ENCODE data around the gene FITM1. TPM values are rescaled to one million over a fixed set of nuclear protein-coding genes. Genes with fewer than 3 reads are reported as not detected.

The FITM1 gene, protein sequence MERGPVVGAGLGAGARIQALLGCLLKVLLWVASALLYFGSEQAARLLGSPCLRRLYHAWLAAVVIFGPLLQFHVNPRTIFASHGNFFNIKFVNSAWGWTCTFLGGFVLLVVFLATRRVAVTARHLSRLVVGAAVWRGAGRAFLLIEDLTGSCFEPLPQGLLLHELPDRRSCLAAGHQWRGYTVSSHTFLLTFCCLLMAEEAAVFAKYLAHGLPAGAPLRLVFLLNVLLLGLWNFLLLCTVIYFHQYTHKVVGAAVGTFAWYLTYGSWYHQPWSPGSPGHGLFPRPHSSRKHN
- 1 to 10 TPM; 3.2 to 4.2 TPM for total RNA-seq
- polyA plus RNA-seq: under 1 TPM; 0.69 to 0.81 TPM

DNA sequence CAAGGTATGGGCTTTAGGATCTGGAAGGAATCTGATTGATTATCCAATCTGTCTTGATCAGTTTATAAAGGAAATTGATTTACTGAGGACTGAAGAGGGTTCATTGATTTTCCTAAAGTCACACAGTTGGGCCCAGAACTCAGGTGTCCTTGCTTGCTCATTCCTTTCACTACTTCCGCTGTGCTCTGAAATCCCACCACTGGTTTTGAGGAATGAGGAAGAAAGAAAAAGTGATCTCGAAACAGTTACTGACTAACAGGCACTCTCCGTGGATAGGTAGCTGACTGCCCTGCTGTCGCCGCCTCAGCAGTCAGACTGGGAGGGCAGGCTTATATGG lies at the start of gene FITM1:
Gene FITM1 (plus strand): TSS at position 280 of the 337 bp plus-strand sequence. CDS start 905 bp downstream, outside the sequence.
- Histone ChIP-seq H3K4me3 (ENCODE audit: low read length in 2 of 2) (no peak within 1 kb of the TSS), H3K4me1 (ENCODE audit: insufficient read depth, low read length) (peaks cover 21% of the 10 kb centered on the region), H3K9me3 (ENCODE audit: control insufficient read depth in 1 of 2, low read length in 2 of 2) (no peaks in the 10 kb centered on the region), H3K36me3 (ENCODE audit: insufficient read depth, low read length) (no peaks in the 10 kb centered on the region), H3K27ac (ENCODE audit: low read depth, low read length) (no peak within 1 kb of the TSS), H3K27me3 (ENCODE audit: insufficient read depth, low read length) (no peaks in the 10 kb centered on the region)
- H3K27ac Mint-ChIP-seq: peak within 1 kb of the TSS in 6 of 7 donors; percentile 54 to 85 (median 70)
- no peak for DNase-seq
- peaks cover 18 to 30% (median 23%) of the 10 kb centered on the region in 4 donors for H3K4me1 Mint-ChIP-seq
- POLR2A ChIA-PET (ENCODE audit: partially characterized antibody): interaction anchor here (16.1 kb wide), 1 partner anchor 13 kb away, joined by 347 read pairs; the partner anchor contains the start of genes DCAF11 and NRL
- CTCF ChIA-PET (ENCODE audit: partially characterized antibody): interaction anchor here (0.9 kb wide), 1 partner anchor 31 kb away, joined by 3 read pairs; the partner anchor contains the start of gene IRF9
- H3K36me3 Mint-ChIP-seq: peaks cover under 1% of the 10 kb centered on the region in 2 donors
- intact Hi-C loops (cut with micrococcal nuclease): no loop called here
- H3K27me3 Mint-ChIP-seq: no peaks in the 10 kb centered on the region
- peaks cover 0 to 2% (median 0%) of the 10 kb centered on the region in 8 donors for H3K9me3 Mint-ChIP-seq
- H3K4me3 Mint-ChIP-seq: peak within 1 kb of the TSS in 2 of 8 donors; percentile 10 to 48

DNA sequence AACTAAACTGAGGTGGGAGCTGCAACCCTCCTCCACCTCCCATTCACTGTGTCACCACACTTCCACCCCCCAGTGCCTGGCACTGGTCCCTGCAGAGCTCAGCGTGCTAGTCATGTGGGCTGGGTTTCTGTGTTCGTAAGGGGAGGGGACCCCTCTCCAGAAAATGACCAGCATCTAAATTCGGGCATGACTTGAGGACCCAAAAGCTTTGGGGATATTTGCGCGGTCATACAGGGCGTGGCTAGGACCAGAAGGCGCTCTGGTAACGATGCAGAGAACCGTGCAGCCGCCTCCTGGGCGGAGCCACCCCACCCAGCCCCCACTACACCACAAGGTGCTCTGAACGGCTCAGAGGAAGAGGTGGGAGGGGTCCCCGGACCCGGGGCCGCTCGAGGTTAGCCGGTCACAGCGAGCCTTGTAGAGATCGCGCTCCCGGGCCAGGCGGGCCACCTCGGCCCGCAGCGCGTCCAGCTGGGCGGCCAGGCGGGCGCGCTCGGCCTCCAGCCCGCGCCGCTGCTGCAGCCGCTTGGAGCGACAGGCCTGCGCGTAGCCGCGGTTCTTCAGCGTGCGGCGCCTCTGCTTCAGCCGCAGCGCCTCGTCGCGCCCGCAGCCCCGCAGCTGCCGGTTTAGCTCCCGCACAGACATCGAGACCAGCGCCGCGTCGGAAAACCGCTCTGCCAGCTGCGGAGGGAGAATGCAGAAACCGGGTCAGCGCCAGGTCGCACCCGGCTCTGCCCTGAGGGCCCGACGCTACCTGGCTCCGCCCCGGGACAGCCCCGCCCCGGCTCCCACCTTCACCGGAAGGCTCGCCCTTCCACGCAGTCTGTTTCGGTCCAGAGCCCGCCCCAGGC lies 49.3 kb upstream of the FITM1 start:
- H3K4me3 Mint-ChIP-seq: peak overlapping the region; percentile 81 to 90 (median 87)
- H3K27me3 Mint-ChIP-seq: no peaks in the 10 kb centered on the region
- ChIA-PET POLR2A (ENCODE audit: partially characterized antibody) (interaction anchor here (0.5 to 6.1 kb wide), 32 partner anchors 8 to 1864 kb away, joined by 3 to 81 read pairs (median 4); partner anchors contain the start of genes CARMIL3, CBLN3, CHMP4A and CPNE6), CTCF (ENCODE audit: partially characterized antibody) (interaction anchor here (0.9 to 12.1 kb wide), 12 partner anchors 12 to 229 kb away, joined by 3 to 168 read pairs (median 4); partner anchors contain the start of genes IRF9, LTB4R2, PCK2 and TINF2)
- H3K4me3 ChIP-seq (ENCODE audit: low read length in 2 of 2): peak overlapping the region; percentile 39 to 60
- H3K9me3 Mint-ChIP-seq: peaks cover 0 to 4% (median 0%) of the 10 kb centered on the region in 8 donors
- peak overlapping the region; percentile 64 to 92 (median 88) for H3K27ac Mint-ChIP-seq
- H3K36me3 Mint-ChIP-seq: no peaks in the 10 kb centered on the region
- H3K27me3 ChIP-seq (ENCODE audit: insufficient read depth, low read length): no peaks in the 10 kb centered on the region
- peaks cover 14% of the 10 kb centered on the region for H3K4me1 ChIP-seq (ENCODE audit: insufficient read depth, low read length)
- DNase-seq: peak; percentile 64 to 77 (median 67)
- no peaks in the 10 kb centered on the region for H3K36me3 ChIP-seq (ENCODE audit: insufficient read depth, low read length)
- no peaks in the 10 kb centered on the region for H3K9me3 ChIP-seq (ENCODE audit: control insufficient read depth in 1 of 2, low read length in 2 of 2)
- peak overlapping the region; percentile 50 for H3K27ac ChIP-seq (ENCODE audit: low read depth, low read length)
- H3K4me1 Mint-ChIP-seq: peaks cover 10 to 27% (median 15%) of the 10 kb centered on the region in 4 donors
- intact Hi-C loops (cut with micrococcal nuclease): loop anchor here (1.0 to 10.0 kb wide), 4 partner anchors 9 to 348 kb away; partner anchors contain the start of genes CBLN3, DHRS4L2, KHNYN and PCK2

DNA sequence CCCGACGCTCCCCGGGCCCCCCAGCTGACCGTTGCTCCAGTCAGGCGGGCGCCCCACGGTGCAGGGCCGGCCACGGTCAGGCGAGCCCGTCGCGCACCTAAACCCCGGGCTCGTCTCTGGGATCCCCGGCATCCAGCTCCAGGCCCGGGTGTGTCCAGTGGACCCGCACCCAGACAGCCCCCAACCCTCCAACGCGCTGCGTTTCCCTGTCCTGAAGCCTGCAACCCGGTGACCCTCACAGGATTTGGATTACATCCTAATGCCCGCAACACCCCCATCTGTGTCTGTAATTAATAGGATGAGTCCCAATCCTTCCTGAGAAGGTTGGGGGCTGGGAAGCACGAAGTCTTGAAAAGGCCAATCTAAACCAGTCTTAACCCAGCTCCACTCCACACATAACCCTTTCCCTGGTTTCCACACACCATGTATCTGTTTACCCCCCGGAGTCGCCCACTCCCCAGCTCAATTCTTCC lies 48.7 kb upstream of the FITM1 start:
- H3K36me3 ChIP-seq (ENCODE audit: insufficient read depth, low read length): no peaks in the 10 kb centered on the region
- no peaks in the 10 kb centered on the region for H3K27me3 ChIP-seq (ENCODE audit: insufficient read depth, low read length)
- no peak for DNase-seq
- Mint-ChIP-seq H3K27me3 (no peaks in the 10 kb centered on the region), H3K4me1 (peaks cover 10 to 27% (median 15%) of the 10 kb centered on the region in 4 donors), H3K36me3 (no peaks in the 10 kb centered on the region), H3K27ac (peak overlapping the region; percentile 61 to 91 (median 72)), H3K9me3 (peaks cover 0 to 4% (median 0%) of the 10 kb centered on the region in 8 donors), H3K4me3 (peak overlapping the region; percentile 80 to 87 (median 86))
- peak overlapping the region; percentile 50 for H3K27ac ChIP-seq (ENCODE audit: low read depth, low read length)
- intact Hi-C loops (cut with micrococcal nuclease): loop anchor here (1.0 to 10.0 kb wide), 4 partner anchors 9 to 348 kb away; partner anchors contain the start of genes CBLN3, DHRS4L2, KHNYN and PCK2
- no peaks in the 10 kb centered on the region for H3K9me3 ChIP-seq (ENCODE audit: control insufficient read depth in 1 of 2, low read length in 2 of 2)
- peak overlapping the region in 1 of 2 donors; percentile 60 for H3K4me3 ChIP-seq (ENCODE audit: low read length in 2 of 2)
- ChIA-PET CTCF (ENCODE audit: partially characterized antibody) (interaction anchor here (1.1 to 12.1 kb wide), 6 partner anchors 12 to 161 kb away, joined by 3 to 168 read pairs (median 44); partner anchors contain the start of genes IRF9, PCK2 and TINF2), POLR2A (ENCODE audit: partially characterized antibody) (interaction anchor here (0.6 to 6.1 kb wide), 27 partner anchors 9 to 519 kb away, joined by 3 to 81 read pairs (median 4); partner anchors contain the start of genes CARMIL3, CBLN3, CHMP4A and DCAF11)
- peaks cover 14% of the 10 kb centered on the region for H3K4me1 ChIP-seq (ENCODE audit: insufficient read depth, low read length)

DNA sequence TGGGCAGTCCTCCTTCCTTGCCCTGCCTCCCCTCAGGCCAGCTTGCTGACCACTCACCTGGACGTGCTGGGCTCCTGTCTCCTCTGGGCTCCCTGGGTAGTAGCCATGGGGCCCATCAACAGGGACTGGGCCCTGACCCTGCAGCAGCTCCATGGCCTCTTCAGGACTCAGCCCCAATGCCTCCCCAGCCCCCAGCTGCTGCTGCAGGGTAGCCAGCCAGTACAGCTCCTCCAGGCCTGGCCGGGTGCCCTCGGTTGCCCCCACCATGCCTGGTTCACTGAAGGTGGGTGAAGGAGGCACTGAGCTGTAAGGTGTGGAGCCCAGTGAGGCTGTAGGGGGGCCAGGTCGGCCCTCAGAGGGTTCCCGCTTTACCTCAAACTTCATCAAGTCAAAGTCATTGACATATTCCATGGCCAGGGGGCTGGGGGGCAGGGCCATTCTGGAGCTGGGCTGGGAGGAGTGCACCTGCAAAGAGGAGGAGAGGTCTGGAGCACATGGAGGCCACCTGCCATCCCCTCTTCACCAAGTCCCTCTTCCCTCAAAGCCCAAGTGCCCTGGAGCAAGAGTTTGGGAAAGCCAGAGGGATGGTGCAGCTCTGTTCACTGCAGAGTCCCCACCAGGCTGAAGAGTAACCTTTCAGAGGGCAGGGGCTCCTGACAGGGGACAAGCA lies 47.9 kb upstream of the FITM1 start:
- intact Hi-C loops (cut with micrococcal nuclease): loop anchor here (10.0 kb wide), 1 partner anchor 98 kb away; the partner anchor contains the start of gene DHRS4L2

DNA sequence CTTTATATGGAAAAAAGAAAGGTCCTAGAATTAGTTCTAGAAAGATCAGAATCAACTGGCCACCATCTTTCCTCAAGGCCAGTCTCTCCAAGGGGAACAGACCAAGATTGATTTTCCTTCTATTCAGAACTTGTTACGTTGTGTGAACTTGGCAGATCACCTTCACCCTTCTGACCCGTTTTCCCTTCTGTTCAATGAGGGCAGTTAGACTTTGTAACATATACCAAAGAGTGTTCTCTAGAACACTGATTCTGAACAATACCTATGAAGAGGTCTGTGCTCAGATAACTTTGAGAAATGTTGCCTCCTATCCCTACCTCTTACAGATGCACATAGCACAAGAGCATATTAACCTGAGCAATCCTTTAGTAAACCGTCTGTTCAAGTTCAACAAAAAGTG lies 47.0 kb upstream of the FITM1 start:
- ChIA-PET POLR2A (ENCODE audit: partially characterized antibody) (interaction anchor here (0.9 to 6.1 kb wide), 3 partner anchors 11 to 57 kb away, joined by 3 to 81 read pairs (median 16); partner anchors contain the start of genes DCAF11, EMC9 and PCK2), CTCF (ENCODE audit: partially characterized antibody) (interaction anchor here (8.2 to 12.1 kb wide), 3 partner anchors 10 to 26 kb away, joined by 85 to 168 read pairs (median 95); partner anchors contain the start of gene PCK2)
- Mint-ChIP-seq H3K27ac (peak overlapping the region in 4 of 7 donors; percentile 2 to 75 (median 31)), H3K4me1 (peaks cover 10 to 27% (median 16%) of the 10 kb centered on the region in 4 donors), H3K36me3 (no peaks in the 10 kb centered on the region), H3K9me3 (peaks cover 0 to 4% (median 0%) of the 10 kb centered on the region in 8 donors), H3K4me3 (peak overlapping the region in 1 of 8 donors; percentile 18), H3K27me3 (no peaks in the 10 kb centered on the region)
- no peaks in the 10 kb centered on the region for H3K27me3 ChIP-seq (ENCODE audit: insufficient read depth, low read length)
- peaks cover 14% of the 10 kb centered on the region for H3K4me1 ChIP-seq (ENCODE audit: insufficient read depth, low read length)
- H3K4me3 ChIP-seq (ENCODE audit: low read length in 2 of 2): no peak overlapping the region
- DNase-seq: no peak
- no peak overlapping the region for H3K27ac ChIP-seq (ENCODE audit: low read depth, low read length)
- H3K36me3 ChIP-seq (ENCODE audit: insufficient read depth, low read length): no peaks in the 10 kb centered on the region
- no peaks in the 10 kb centered on the region for H3K9me3 ChIP-seq (ENCODE audit: control insufficient read depth in 1 of 2, low read length in 2 of 2)
- intact Hi-C loops (cut with micrococcal nuclease): loop anchor here (10.0 kb wide), 1 partner anchor 99 kb away; the partner anchor contains the start of gene DHRS4L2

More for the DNA sequence above, 47.9 kb upstream of the FITM1 start:
- Histone ChIP-seq H3K4me1 (ENCODE audit: insufficient read depth, low read length) (peaks cover 14% of the 10 kb centered on the region), H3K27ac (ENCODE audit: low read depth, low read length) (no peak overlapping the region), H3K9me3 (ENCODE audit: control insufficient read depth in 1 of 2, low read length in 2 of 2) (no peaks in the 10 kb centered on the region), H3K36me3 (ENCODE audit: insufficient read depth, low read length) (no peaks in the 10 kb centered on the region), H3K27me3 (ENCODE audit: insufficient read depth, low read length) (no peaks in the 10 kb centered on the region), H3K4me3 (ENCODE audit: low read length in 2 of 2) (no peak overlapping the region)
- Mint-ChIP-seq H3K27ac (peak overlapping the region in 6 of 7 donors; percentile 49 to 88 (median 66)), H3K4me3 (peak overlapping the region; percentile 80 to 87 (median 86)), H3K4me1 (peaks cover 10 to 27% (median 16%) of the 10 kb centered on the region in 4 donors), H3K27me3 (no peaks in the 10 kb centered on the region), H3K9me3 (peaks cover 0 to 4% (median 0%) of the 10 kb centered on the region in 8 donors), H3K36me3 (no peaks in the 10 kb centered on the region)
- no peak for DNase-seq
- POLR2A ChIA-PET (ENCODE audit: partially characterized antibody): interaction anchor here (0.7 to 6.1 kb wide), 12 partner anchors 8 to 131 kb away, joined by 3 to 81 read pairs (median 15); partner anchors contain the start of genes CHMP4A, DCAF11, EMC9 and IRF9
- CTCF ChIA-PET (ENCODE audit: partially characterized antibody): interaction anchor here (1.6 to 12.1 kb wide), 5 partner anchors 11 to 160 kb away, joined by 4 to 168 read pairs (median 85); partner anchors contain the start of genes IRF9, PCK2 and TINF2

Measured in CD4-positive, alpha-beta memory T cell (primary cell).